GM19467 (cell line): ENCODE data around the gene OR6C76.
"Not testable (repeated sequence)": the region's sequence is repeated elsewhere in the genome, so short reads cannot be mapped to it uniquely, and the experiment has no call there.

Experiments
- ATAC-seq: cut with Tn5 transposase; IDR thresholded peaks from one replicate; pipeline ENCODE4 v1.9.1; 2021; ENCODE audit warnings: mild to moderate bottlenecking, moderate library complexity; ENCODE audit not compliant: unreplicated experiment

OR6C76 gene

GRCh38 chr12:55425954-55426353, at the start of gene OR6C76:
Gene OR6C76 (plus strand): TSS chr12:55426254. CDS start chr12:55426254, 0 bp downstream.
- no peak for ATAC-seq

GRCh38 chr12:55385891-55386290, 40.2 kb upstream of the OR6C76 start:
- no peak for ATAC-seq

- ATAC-seq = no peak
Observed at GRCh38 chr12:55392032-55392795, 33.8 kb upstream of the OR6C76 start.

- ATAC-seq = no peak
Observed at GRCh38 chr12:55396326-55396725, 29.7 kb upstream of the OR6C76 start.

- no peak for ATAC-seq
Observed at GRCh38 chr12:55400229-55400628, 25.8 kb upstream of the OR6C76 start, which contains the start of gene OR6C65. Gene OR6C65 (plus strand): TSS chr12:55400529. CDS start chr12:55400529, 0 bp downstream.

GRCh38 chr12:55407866-55408265, 18.2 kb upstream of the OR6C76 start:
- ATAC-seq = no peak

GRCh38 chr12:55409133-55409532, 16.9 kb upstream of the OR6C76 start:
- ATAC-seq = not testable (repeated sequence)

- not testable (repeated sequence) for ATAC-seq
Observed at GRCh38 chr12:55412138-55412537, 13.9 kb upstream of the OR6C76 start.

- not testable (repeated sequence) for ATAC-seq
Observed at GRCh38 chr12:55413498-55414388, 12.3 kb upstream of the OR6C76 start.

- not testable (repeated sequence) for ATAC-seq
Observed at GRCh38 chr12:55414396-55414823, 11.6 kb upstream of the OR6C76 start.

GRCh38 chr12:55414889-55415288, 11.2 kb upstream of the OR6C76 start:
- ATAC-seq = not testable (repeated sequence)

GRCh38 chr12:55416961-55417360, 9.1 kb upstream of the OR6C76 start:
- ATAC-seq = no peak

- ATAC-seq = no peak
Observed at GRCh38 chr12:55420307-55420962, 5.6 kb upstream of the OR6C76 start.

- no peak for ATAC-seq
Observed at GRCh38 chr12:55428331-55429243, 2.5 kb downstream of the OR6C76 start.

- ATAC-seq = not testable (repeated sequence)
Observed at GRCh38 chr12:55441233-55441632, 15.2 kb downstream of the OR6C76 start.

- ATAC-seq = no peak
Observed at GRCh38 chr12:55443776-55444175, 17.7 kb downstream of the OR6C76 start, which contains the start of gene OR6C2. Gene OR6C2 (plus strand): TSS chr12:55444076. CDS start chr12:55452214, 8,138 bp downstream.

- ATAC-seq = no peak
Observed at GRCh38 chr12:55445357-55445756, 19.3 kb downstream of the OR6C76 start.

- ATAC-seq = no peak
Observed at GRCh38 chr12:55446326-55446725, 20.3 kb downstream of the OR6C76 start.

GRCh38 chr12:55448825-55449224, 22.8 kb downstream of the OR6C76 start:
- ATAC-seq = no peak

GRCh38 chr12:55464926-55465325, 38.9 kb downstream of the OR6C76 start:
- not testable (repeated sequence) for ATAC-seq
